Endodermal cell (in vitro differentiated cells): ENCODE measurements around the gene CNOT1. TPM values are rescaled to one million over a fixed set of nuclear protein-coding genes. Genes with fewer than 3 reads are reported as not detected.

Source experiments
- DNase-seq: peaks from one replicate; pipeline ENCODE4 v3.0.0-alpha.2; 2017
- H3K27ac ChIP-seq: 2 replicates; pipeline ENCODE4 v1.5.1; 2013; ENCODE audit warnings: mild to moderate bottlenecking, low read depth, low read length, moderate library complexity
- H3K27me3 ChIP-seq: 2 replicates; pipeline ENCODE4 v1.6.1; 2013; ENCODE audit warnings: mild to moderate bottlenecking, low read length, moderate library complexity; ENCODE audit not compliant: insufficient read depth, control insufficient read depth, poor library complexity, severe bottlenecking
- H3K36me3 ChIP-seq: 2 replicates; pipeline ENCODE4 v1.7.0; 2013; ENCODE audit warnings: mild to moderate bottlenecking, low read length, moderate library complexity; ENCODE audit not compliant: control insufficient read depth, insufficient read depth
- H3K4me1 ChIP-seq: one replicate; pipeline ENCODE4 v1.7.0; 2013; ENCODE audit warnings: low read length; ENCODE audit not compliant: control insufficient read depth, insufficient read depth
- H3K4me3 ChIP-seq: 2 replicates; pipeline ENCODE4 v1.5.1; 2013; ENCODE audit warnings: mild to moderate bottlenecking, low read length, moderate library complexity
- H3K9ac ChIP-seq: 2 replicates; pipeline ENCODE4 v1.6.1; 2013; ENCODE audit warnings: mild to moderate bottlenecking, low read length, moderate library complexity; ENCODE audit not compliant: poor library complexity, severe bottlenecking; ENCODE audit errors: extremely low read depth
- H3K9me3 ChIP-seq: 2 replicates; pipeline ENCODE4 v1.6.1; 2013; ENCODE audit warnings: mild to moderate bottlenecking, low read length, moderate library complexity; ENCODE audit not compliant: control insufficient read depth
- H3K27ac Mint-ChIP-seq: 2 replicates; pipeline ENCODE4 v1.8.0; 2020; ENCODE audit warnings: mixed read lengths
- H3K27me3 Mint-ChIP-seq: 2 replicates; pipeline ENCODE4 v1.8.0; 2021; ENCODE audit warnings: mild to moderate bottlenecking, mixed read lengths; ENCODE audit not compliant: insufficient read depth
- H3K36me3 Mint-ChIP-seq: 2 replicates; pipeline ENCODE4 v1.8.0; 2020; ENCODE audit warnings: low read depth, mixed read lengths
- H3K4me1 Mint-ChIP-seq: 2 replicates; pipeline ENCODE4 v1.8.0; 2020; ENCODE audit warnings: mixed read lengths
- H3K4me3 Mint-ChIP-seq: 2 replicates; pipeline ENCODE4 v1.8.0; 2020; ENCODE audit warnings: mild to moderate bottlenecking, moderate library complexity, mixed read lengths
- H3K9me3 Mint-ChIP-seq: 2 replicates; pipeline ENCODE4 v1.8.0; 2020; ENCODE audit warnings: mild to moderate bottlenecking, mixed read lengths
- CTCF ChIP-seq: fragments of 200-600 bp; sonication (generic); conservative IDR thresholded peaks from 2 replicates; pipeline ENCODE4 v1.5.0; 2021; ENCODE audit warnings: antibody characterized with exemption, mild to moderate bottlenecking
- WGBS, 2 experiments: methylation state at CpG; one replicate each; pipeline versions ENCODE4 v1.1.5 to v1.1.7; 2013; ENCODE audit warnings: missing lambda C conversion rate in 2 of 2, mixed read lengths in 1 of 2; ENCODE audit not compliant: insufficient coverage in 1 of 2, insufficient read length in 1 of 2; 5-methylcytosine and 5-hydroxymethylcytosine counted together
- long read RNA-seq, 4 experiments: library from polyadenylated mRNA in 2 of 4; library from RNA in 1 of 4; library from capped mRNA in 1 of 4; stranded (forward) in 3 of 4; unstranded in 1 of 4; transcript quantifications; one replicate each; pipeline ENCODE4 v2.0.0, GENCODE V29; 2020 to 2021; ENCODE audit warnings: inconsistent platforms in 1 of 4
- polyA plus RNA-seq, 2 experiments: library from polyadenylated mRNA; stranded (reverse); fragments of 50-300 nt; gene quantifications; one replicate each; pipeline ENCODE4 v1.2.3, GENCODE V29; 2013
- total RNA-seq, 2 donors: library from RNA; stranded (reverse); fragmentation: NEBNext Ultra II Directional in 1 of 2; extraction: Animal tissue kit (Norgen Biotek cat#: 25700) in 1 of 2; gene quantifications; 2 replicates in 1 of 2; 3 replicates in 1 of 2; pipeline ENCODE4 v1.2.1, GENCODE V29; 2021

The CNOT1 gene
- total RNA-seq = 100 to 1,000 TPM; 253 to 263 TPM
- polyA plus RNA-seq (2013, experiment 1 of 2) = 207 TPM
- polyA plus RNA-seq (2013, experiment 2 of 2) = 191 TPM
- long read RNA-seq, experiment 1, full-length matches to known transcripts = 8 of 72 reads
- long read RNA-seq, experiment 1, partial matches to known transcripts = 37 of 72 reads
- long read RNA-seq, experiment 1, other reads (novel, unspliced or antisense) = 27 of 72 reads
- long read RNA-seq, experiment 2, full-length matches to known transcripts = 80 of 216 reads
- long read RNA-seq, experiment 2, partial matches to known transcripts = 99 of 216 reads
- long read RNA-seq, experiment 2, other reads (novel, unspliced or antisense) = 37 of 216 reads
- long read RNA-seq, experiment 3, full-length matches to known transcripts = 20 of 72 reads
- long read RNA-seq, experiment 3, partial matches to known transcripts = 40 of 72 reads
- long read RNA-seq, experiment 3, other reads (novel, unspliced or antisense) = 12 of 72 reads
- long read RNA-seq, experiment 4, partial matches to known transcripts = 2 of 2 reads
- long read RNA-seq, experiment 4, other reads (novel, unspliced or antisense) = 0 of 2 reads

GRCh38 chr16:58629733-58630640, at the start of gene CNOT1:
TSS of gene CNOT1 (minus strand) at chr16:58629826. CDS start at chr16:58599337, 30,489 bp downstream.
- peak within 1 kb of the TSS; percentile 99 for H3K9ac ChIP-seq
- no peak for TF ChIP-seq CTCF
- H3K36me3 Mint-ChIP-seq = peaks cover 6% of the 10 kb centered on the region
- H3K27me3 ChIP-seq = no peaks in the 10 kb centered on the region
- no peaks in the 10 kb centered on the region for H3K9me3 ChIP-seq
- peaks cover 19% of the 10 kb centered on the region for H3K4me1 Mint-ChIP-seq
- H3K4me3 ChIP-seq = peak within 1 kb of the TSS; percentile 91
- peaks cover 11% of the 10 kb centered on the region for H3K36me3 ChIP-seq
- no peaks in the 10 kb centered on the region for H3K9me3 Mint-ChIP-seq
- H3K4me1 ChIP-seq = no peaks in the 10 kb centered on the region
- H3K27ac ChIP-seq = peak within 1 kb of the TSS; percentile 97
- WGBS, 2 experiments = 0 to 1% methylated on average over 34 to 61 of the region's 61 CpGs
- no peaks in the 10 kb centered on the region for H3K27me3 Mint-ChIP-seq
- DNase-seq = peak; percentile 100
- H3K27ac Mint-ChIP-seq = peak within 1 kb of the TSS; percentile 100
- H3K4me3 Mint-ChIP-seq = peak within 1 kb of the TSS; percentile 100

- H3K4me1 ChIP-seq = no peaks in the 10 kb centered on the region
- H3K4me1 Mint-ChIP-seq = peaks cover 6% of the 10 kb centered on the region
- no peaks in the 10 kb centered on the region for H3K27me3 Mint-ChIP-seq
- H3K4me3 ChIP-seq = no peak overlapping the region
- peaks cover 50% of the 10 kb centered on the region for H3K36me3 Mint-ChIP-seq
- H3K9ac ChIP-seq = no peak overlapping the region
- no peak for DNase-seq
- WGBS, 2 experiments = 86 to 94% methylated on average over 2 to 3 of the region's 3 CpGs
- H3K27ac ChIP-seq = no peak overlapping the region
- H3K9me3 Mint-ChIP-seq = no peaks in the 10 kb centered on the region
- H3K27me3 ChIP-seq = no peaks in the 10 kb centered on the region
- no peak overlapping the region for H3K27ac Mint-ChIP-seq
- no peak for TF ChIP-seq CTCF
- no peak overlapping the region for H3K4me3 Mint-ChIP-seq
- H3K36me3 ChIP-seq = peaks cover 42% of the 10 kb centered on the region
- H3K9me3 ChIP-seq = no peaks in the 10 kb centered on the region
These were observed 49.1 kb upstream of the CNOT1 start for GRCh38 chr16:58678716-58679115.

- no peak for DNase-seq
- H3K9me3 ChIP-seq = no peaks in the 10 kb centered on the region
- no peak overlapping the region for H3K27ac ChIP-seq
- Mint-ChIP-seq H3K36me3 (peaks cover 50% of the 10 kb centered on the region), H3K4me3 (no peak overlapping the region), H3K27ac (no peak overlapping the region), H3K9me3 (no peaks in the 10 kb centered on the region), H3K4me1 (peaks cover 1% of the 10 kb centered on the region), H3K27me3 (no peaks in the 10 kb centered on the region)
- no peak for TF ChIP-seq CTCF
- H3K4me3 ChIP-seq = no peak overlapping the region
- peaks cover 42% of the 10 kb centered on the region for H3K36me3 ChIP-seq
- no peaks in the 10 kb centered on the region for H3K4me1 ChIP-seq
- H3K9ac ChIP-seq = no peak overlapping the region
- WGBS, 2 experiments = 95 to 100% methylated on average over 1 to 4 of the region's 4 CpGs
- H3K27me3 ChIP-seq = no peaks in the 10 kb centered on the region
These were observed 48.6 kb upstream of the CNOT1 start for GRCh38 chr16:58678269-58678668.
